Measurements from ENCODE around the gene APLP1.
A peak's percentile ranks its signal among the peaks of the same experiment; 100 is the strongest.
"Not testable (repeated sequence)": the region's sequence is repeated elsewhere in the genome, so short reads cannot be mapped to it uniquely, and the experiment has no call there.

APLP1 gene

DNA sequence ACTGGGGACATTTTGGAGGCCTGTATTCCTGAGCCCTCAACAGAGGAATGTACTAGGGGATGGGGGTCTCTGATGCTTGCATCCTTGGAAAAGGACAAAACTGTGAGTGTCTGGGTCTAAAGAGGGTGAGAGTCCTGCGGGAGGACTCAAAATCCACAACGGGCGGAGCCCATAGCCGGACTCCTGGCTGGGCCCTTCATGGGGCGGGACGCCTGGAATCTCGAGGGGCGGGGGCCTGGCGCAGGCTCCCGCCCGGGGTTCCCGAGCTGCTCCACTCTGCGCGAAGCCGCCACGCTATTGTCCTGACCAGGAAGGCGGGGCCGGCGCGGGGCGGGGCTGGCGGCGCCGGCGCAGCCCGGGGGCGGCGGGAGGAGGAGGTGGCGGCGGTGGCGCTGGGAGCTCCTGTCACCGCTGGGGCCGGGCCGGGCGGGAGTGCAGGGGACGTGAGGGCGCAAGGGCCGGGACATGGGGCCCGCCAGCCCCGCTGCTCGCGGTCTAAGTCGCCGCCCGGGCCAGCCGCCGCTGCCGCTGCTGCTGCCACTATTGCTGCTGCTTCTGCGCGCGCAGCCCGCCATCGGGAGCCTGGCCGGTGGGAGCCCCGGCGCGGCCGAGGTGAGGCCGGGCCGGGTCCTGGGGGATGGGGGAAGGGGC is at the start of gene APLP1:
Gene APLP1, plus strand, starts transcription at position 403 of the 651 bp plus-strand sequence. Its CDS starts 63 bp downstream, at position 466.
- peak; percentile 42 for DNase-seq

DNA sequence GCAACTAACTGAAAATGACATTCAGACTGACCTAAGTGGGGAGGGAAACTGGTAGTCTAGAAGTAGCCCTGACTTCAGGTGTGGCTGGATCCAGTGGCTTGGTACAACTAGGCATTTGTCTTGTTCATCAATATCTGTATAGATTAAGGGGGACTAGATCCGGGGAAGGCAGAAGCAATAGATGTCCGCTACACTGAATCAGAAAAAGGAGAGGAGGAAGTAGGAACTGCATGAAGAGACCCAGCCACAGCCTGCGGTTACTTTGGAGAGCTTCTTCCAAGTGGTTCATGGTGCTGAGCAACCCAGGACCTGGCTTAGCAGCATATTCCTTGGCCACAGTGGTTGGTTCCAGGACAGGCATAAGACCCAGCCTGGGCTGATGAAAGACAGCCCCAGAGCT is 45.8 kb upstream of the APLP1 start:
- DNase-seq, result no peak

DNA sequence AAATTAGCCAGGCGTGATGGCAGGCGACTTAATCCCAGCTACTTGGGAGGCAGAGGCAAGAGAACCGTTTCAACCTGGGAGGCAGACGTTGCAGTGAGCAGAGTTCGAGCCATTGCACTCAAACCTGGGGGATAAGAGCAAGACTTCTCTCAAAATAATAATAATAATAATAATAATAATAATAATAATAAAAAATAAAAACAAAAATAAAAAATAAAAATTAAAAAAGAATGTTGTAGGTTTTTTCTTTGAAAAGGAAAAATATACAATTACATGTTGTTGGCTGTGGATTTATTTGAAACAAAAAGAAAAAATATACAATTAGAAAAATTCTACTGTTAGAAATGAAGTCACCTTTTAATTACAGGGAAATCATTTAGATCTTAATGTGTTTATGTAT is 44.2 kb upstream of the APLP1 start:
- DNase-seq, result no peak

DNA sequence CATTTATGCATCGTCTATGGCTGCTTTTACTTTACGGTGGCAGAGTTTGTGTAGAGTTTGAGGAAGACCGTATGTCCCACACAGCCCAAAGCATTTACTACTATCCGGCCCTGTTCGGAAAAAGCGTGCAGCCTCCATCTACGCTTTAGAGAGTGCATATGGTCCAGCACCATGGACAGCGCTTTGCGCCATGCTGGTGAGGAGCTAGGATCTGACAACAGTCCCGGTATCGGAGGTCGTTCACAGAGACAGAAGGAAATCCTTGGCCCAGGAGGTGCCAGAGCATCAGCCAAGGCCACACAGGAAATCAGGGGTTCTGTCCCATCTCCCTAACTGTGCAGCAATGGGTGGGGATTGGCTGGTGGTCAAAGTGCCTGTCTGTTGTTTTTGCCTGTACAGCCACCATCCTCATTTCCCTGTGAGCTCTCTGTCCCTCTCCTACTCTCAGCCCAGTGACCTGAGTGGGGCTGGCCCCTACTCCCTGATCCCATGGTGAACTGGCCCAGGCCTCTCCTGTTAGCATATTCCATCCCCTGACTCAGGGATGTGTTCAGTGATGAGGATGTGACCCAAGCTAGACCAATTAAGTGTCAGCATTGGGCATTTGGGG is 39.6 kb upstream of the APLP1 start:
- DNase-seq, result peak; percentile 18

DNA sequence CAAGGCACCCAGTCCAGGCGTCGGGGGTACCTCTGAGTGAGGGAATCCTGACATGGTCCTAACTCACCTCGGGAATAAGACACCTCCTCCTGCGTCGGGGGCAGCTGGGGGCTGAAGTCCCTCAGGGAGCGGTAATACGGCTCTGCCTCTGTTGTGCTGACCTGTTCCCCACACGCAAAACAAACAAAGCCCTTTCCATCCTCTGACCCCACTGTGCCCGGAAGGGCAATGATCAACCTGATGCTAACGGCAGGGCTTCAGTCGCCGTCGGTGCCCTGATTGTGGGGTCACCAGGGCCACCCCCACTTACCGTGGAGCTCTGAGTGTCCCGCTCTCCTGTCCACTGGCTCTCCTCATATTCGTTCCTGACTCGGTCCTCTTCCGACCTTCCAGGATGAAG is 37.4 kb upstream of the APLP1 start:
- DNase-seq, result no peak

DNA sequence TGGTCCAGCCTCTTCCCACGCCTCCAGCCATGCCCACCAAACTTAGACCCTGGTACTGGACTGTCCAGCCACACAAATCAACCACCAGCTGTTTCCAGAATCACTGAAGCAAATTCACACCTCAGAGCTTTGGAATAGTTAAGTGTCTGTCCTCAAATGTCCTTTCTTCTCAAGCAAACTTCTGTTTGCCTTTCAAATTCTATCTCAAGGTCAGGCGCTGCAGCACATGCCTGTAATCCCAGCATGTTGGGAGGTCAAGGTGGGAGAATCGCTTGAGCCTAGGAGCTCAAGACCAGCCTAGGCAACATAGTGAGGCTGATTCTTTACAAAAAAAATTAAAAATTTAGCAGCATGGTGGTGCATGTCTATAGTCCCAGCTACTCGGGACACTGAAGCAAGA is 36.3 kb upstream of the APLP1 start:
- DNase-seq, result no peak

DNA sequence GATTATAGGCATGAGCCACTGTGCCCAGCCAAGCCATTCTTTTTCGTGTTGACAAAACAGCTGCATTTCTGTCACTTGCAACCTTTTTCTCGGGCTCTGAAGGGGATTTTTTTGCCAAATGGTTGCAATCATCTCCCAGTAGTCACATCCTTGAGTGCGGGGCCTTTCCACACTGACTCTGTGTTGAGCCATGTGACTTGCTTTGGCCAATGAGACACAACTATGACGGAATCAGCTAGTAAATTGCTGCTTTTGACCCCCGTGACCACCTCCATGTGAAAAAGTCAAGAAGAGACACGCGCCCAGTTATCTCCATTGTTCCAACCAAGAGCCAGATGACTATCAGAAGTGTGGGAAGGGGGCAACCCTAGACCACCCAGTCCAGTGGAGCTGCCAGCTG is 34.4 kb upstream of the APLP1 start:
- DNase-seq, result no peak

DNA sequence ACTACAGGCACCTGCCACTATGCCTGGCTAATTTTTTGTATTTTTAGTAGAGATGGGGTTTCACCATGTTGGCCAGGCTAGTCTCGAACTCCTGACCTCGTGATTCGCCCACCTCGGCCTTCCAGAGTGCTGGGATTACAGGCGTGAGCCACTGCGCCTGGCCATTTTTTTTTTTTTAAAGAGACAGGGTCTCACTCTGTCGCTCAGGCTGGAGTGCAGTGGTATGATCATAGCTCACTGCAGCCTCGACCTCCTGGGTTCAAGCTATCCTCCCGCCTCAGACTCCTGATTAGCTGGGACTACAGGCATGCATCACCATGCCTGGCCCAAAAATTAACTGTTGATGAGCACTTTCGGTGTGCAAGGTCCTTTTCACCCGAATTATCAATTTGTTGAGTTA is 32.3 kb upstream of the APLP1 start:
- not testable (repeated sequence) for DNase-seq

DNA sequence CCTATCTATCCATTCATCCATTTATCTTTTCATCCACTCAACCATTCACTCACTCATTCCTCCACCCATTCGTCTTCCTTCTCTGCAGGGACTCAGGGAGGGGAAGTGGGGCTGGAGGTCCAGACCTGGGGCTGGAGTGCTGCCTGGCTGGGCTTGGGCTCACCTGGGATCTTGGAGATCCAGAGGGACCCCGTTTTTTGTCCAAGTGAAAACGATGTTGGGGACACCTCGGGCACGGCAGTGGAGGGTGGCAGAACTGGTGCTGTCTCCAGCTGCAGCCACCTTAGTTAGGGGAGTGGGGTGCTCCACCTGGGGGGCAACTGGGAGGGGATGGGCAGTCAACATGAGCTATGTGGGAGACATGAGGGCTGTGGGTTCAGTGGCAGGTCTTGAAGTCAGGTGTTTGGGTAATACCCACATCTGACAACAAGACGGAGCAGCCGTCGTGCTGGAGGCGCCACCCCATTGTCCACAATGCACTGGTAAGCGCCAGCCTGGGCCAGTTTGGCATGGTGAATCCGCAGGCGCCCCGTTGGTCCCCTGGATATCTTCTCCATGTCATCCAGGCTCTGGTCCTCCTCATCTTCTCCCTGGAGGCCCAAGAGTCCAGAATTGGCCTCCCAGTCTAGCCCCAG is 26.3 kb upstream of the APLP1 start:
- DNase-seq, result no peak

DNA sequence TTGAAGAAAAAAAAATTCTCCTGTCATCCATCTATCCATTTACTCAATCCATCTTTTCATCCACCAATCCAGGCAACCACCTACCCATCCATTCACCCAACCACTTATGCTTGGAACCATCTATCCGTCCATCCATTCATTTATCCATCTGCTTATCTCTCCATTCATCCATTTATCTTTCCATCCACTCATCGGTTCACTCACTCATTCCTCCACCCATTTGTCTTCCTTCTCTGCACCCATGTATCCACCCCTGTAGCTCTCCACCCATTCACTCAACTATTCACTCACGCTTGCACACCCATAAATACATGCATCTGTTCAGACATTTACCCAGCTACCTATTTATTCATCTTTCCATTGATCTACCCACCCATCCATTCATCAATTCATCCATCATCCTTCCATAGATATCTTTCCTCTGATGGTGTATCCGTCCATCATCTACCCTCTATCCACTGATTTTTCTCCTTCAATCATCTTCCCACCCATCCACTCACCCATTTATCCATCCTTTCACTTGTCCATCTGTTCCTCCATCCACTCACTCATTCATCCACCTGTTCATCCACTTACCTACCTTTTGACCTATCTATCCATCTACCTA is 25.6 kb upstream of the APLP1 start:
- DNase-seq, result no peak

DNA sequence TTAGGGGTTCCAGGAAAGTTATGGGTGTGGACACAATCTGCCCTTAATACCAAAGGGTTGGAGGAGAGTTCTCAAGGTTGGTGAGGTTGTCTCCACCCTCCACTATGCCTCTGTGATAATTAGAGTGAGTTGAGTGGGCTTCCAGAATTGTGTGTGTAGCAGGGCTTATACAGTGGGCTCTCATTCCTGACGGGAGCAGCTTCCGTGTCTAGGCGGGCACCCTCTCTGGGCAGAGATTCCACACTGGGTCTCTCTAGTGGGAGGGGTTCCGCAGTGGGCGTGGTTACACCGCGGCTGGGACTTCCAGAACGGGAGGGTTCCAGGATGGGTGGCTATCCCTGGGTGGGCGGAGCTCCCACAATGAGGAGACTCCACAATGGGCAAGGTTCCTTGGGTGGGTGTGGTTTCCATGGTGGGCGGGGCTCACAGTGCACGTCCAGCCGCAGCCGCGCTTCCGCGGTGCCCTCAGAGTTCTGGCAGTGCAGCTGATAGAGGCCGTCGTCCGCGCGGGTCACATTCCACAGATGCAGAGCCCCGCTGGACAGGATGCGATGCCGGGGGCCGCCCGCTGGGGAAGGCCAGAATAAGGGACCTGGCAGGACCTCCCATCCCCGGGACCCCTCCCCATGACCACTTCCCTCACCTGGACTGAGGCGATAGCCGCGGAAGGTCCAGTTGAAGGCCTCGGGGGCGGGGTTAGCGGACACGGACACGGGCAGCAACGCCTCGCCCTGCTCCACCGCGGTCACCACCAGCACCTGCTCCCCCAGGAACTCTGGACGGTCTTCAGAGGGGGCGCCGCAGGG is 24.5 kb upstream of the APLP1 start:
- no peak for DNase-seq

DNA sequence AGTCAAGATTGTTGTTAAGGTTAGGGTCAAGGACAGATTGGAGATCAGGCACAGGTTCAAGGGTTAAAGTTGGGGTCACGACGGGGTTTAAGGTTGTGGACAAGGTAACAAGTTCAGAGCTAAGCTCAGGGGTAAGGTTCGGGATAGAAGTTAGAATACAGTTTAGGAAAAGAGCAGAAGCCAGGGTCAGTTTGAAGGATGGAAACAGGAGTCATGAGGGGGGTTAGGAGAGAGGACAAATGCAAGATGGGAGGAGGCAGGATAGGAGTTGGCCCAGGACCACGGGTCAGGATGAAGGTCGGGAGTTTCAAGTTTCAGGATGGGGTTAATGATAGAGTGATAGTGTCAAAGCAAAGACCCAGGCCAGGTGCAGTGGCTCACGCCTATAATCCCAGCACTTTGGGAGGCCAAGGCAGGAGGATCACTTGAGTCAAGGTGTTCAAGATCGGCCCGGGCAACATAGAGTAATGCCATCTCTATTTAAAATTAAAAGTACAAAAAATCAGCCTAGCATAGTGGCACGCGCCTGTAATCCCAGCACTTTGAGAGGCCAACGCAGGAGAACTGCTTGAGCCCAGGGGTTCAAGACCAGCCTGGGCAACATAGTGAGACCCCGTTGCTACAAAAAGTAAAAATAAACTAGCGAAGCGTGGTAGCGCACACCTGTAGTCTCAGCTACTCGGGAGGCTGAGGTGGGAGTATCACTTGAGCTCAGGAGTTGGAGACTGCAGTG is 23.7 kb upstream of the APLP1 start:
- no peak for DNase-seq

DNA sequence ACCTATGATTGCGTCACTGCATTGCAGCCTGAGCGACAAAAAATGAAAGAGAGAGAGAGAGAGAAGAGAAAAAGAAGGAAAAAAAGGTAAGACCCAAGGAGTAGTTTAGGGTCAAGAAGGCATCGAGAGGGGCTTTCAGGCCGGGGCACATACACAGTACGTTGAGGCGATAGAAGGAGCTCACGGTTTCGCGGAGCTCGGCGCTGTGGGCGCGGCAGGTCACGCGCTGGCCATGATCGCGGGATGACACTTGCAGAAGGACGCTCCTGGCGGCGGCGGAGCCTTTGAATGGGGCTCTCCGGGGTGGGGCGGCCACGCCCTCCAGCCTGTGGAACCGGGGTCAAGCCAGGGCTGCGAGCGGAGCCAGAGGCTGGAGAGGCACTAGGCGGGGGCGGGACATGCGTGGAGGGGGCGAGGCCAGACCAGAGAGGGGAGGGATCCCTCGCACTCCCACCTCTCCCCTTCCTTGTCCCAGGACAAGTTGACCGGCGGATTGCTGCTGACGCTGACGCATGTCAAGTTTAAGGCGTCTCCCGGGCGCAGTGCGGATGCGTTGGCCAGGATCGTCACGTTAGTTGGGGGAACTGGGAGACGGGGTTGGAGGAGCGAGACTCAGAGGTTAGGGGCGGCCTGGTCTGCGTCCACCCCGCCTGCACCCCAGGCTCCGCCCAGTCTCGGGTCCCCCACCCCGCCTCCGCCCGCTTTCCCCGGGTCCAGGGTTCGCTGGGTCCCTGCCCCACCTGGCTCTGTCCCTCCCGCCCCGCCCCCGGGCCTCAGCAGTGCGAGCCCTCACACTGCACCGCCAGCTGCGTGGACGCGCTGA is 22.9 kb upstream of the APLP1 start:
- no peak for DNase-seq

DNA sequence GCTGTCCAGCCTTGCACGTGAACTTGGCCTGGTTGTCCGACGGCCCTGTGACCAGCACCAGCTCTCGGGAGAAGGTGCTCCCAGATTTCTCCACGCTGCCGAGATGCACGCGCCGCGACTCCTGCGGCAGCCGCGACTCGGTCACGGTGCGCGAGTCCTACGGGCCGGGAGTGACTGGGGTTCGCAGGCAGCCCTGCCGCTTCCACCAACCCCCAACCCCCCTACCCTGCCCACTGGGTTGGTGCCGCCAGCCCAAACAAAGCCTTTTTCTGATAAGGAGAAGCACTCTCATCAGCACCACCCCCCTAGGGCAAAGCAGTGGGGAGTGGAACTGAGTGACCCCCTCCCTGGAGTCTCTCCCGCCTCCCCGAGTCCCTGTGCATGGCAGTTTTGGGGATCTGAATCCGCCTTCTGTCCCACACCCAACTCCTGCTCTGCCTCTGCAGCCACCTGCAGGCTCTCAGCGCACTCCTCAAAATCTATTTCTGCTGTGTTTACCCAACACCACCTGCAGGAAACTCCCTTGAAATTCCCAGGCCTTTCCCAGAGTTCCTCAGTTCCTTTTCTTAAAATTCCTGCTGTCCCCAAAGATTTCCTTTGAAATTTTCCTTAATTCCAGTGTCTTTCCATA is 22.2 kb upstream of the APLP1 start:
- DNase-seq, result no peak

DNA sequence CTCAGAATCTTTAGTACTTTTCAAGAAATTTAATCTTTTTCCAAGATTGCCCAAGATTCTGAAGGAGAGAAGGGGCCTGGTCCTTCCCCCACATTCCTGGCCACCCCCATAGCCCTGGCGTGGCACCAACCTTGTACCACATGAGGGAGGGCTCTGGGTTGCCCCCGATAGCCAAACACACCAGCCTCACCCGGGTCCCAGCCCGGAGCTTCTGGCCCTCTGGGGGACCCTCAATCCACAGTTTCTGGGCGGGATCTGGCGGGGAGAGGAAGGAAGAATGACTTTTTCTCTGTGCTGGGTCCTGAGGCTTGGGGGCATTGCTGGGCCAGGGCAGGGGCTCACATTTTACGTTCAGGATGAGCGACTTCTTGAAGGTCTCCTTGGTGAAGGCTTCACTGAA is 20.5 kb upstream of the APLP1 start:
- DNase-seq, result no peak

DNA sequence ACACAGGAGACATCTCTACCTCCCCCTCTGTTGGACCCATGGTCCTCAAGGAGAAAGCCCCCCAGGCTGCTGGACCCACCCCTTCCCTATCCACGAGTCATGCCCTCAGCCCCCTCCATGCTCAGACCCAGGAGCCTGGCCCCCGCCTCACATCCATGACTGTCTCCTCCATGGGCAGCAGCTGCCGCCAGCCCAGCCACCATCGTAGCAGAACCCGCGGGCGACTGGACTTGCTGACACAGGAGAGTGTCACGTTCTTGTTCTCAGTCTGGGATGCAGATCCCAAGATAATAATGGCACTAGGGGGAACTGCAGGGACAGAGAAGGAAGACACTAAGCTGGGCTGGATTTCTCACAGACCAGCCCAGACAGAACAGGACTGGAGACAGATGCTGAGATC is 19.9 kb upstream of the APLP1 start:
- no peak for DNase-seq

DNA sequence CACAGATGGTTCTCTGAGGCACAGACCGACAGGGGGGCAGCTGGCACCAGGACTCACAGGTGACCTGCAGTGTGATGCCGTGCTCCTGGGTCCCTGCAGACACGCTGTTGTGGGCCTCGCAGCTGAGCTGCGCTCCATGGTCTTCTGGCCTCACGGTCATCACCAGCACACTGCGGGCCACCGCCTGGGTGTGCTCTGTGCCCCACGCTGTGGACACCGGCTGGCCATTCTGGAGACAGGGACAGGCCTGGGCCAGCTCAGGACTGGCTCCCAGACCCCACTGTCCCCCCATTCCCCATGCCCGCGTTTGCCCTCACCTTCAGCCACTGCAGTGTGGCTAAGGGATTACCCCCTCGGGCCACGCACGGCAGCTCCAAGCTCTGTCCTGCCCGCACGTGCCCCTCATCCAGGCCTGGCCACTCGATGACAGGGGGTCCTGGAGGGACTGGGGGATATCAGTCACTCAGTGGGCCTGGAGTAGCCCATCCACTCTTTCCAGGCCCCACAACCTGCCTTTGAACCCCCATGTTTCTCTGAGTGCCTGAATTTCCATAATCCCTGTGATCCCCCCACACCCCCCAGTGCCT is 19.4 kb upstream of the APLP1 start:
- no peak for DNase-seq

DNA sequence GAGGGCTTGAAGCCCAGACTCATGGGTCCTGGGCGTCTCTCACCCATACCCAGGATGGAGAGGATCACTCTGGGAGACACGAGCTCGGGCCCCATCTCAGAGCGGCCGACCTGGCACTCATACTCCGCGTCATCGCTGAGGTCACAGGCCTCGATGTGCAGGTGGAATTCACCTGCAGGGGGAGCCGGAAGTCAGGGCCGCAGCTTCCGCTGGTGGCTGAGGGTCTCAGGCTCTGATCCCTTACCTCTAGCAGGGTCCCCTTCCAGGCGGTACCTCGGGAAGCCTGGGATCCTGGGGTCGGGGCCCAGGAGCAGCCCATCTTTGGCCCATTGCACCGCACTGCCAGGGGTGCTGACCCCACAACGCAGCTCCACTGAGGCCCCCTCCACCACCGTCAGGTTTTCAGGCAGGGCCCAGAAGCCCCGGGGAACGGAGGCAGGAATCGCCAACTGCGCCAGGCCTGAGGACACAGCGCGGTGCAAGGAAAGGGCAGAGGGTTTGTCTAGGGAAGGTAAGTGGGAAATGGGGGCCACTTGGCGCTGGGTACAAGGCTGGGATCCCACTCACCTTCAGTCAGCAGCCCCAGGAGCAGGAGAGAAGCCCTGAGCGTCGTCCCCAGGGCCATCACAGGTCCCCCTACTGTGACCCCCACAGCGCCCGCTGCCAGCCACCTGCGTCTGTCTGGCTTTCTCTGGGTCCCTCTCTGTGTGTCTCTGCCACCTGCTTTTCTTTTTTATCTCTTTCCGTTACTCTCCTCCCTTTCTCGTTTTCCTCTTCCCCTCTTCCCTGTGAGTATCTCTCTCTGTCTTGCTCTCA is 17.0 kb upstream of the APLP1 start:
- no peak for DNase-seq

DNA sequence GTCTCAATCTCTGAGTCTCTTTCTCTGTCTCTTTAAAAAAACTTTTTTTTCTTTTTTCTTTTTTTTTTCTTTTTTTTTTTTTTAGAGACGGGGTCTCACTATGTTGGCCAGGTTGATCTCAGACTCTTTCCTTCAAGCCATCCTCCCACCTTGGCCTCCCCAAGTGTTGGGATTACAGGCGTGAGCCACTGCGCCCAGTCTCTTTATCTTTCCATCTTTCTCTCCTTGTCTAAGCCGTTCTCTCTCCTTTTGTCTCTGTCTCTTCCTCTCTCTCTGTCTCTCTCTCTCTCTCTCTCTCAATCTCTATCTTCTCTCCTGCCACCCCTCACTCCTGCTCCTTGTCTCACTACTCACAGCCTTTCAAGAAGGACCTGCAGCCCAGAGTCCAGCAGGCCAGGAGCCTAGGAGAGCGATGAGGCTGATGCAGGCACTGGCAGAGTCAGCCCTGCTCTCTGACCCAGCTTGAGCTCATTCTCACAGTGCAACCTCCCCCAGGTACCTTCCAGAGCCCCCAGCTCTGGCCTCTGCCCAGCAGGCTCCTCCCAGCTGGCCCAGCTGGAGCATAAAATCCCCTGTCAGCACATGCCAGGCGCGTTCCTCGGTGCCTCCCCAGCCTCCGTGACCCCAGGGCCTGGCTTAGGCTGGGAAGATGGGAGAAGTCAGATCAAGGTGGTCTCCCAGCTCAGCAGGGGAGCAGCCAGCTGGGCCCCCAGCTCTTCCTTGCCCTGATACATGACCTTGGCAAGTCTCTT is 16.2 kb upstream of the APLP1 start, which contains the start of gene NPHS1:
Gene NPHS1, minus strand, starts transcription at position 476 of the 752 bp plus-strand sequence. CDS start 667 bp downstream, outside the sequence.
- DNase-seq, result no peak

Data from CD4-positive, alpha-beta T cell treated with Interleukin-4 for 4 hours (primary cell).